Cardiac fibroblast (primary cell): ENCODE measurements around the gene TBL3.
"Not testable (repeated sequence)": the region's sequence is repeated elsewhere in the genome, so short reads cannot be mapped to it uniquely, and the experiment has no call there.

Experiments
- DNase-seq, 2 donors: peaks; one replicate each; pipeline versions ENCODE4 v3.0.0 to v3.0.0-alpha.2; 2010; ENCODE audit warnings: low read depth in 2 of 2
- H3K4me3 ChIP-seq, 2 donors: replicated peaks in 1 of 2; 1 replicate in 1 of 2; 2 replicates in 1 of 2; pipeline ENCODE4 v1.5.1; 2011; ENCODE audit warnings: low read depth in 2 of 2, low read length in 2 of 2, mild to moderate bottlenecking in 2 of 2, moderate library complexity in 1 of 2
- TF ChIP-seq, protein P1 (sequence below): IDR thresholded peaks from one replicate; pipeline ENCODE4 v1.5.1; 2011; ENCODE audit warnings: low read depth, mild to moderate bottlenecking, low read length, inconsistent platforms

The TBL3 gene

DNA sequence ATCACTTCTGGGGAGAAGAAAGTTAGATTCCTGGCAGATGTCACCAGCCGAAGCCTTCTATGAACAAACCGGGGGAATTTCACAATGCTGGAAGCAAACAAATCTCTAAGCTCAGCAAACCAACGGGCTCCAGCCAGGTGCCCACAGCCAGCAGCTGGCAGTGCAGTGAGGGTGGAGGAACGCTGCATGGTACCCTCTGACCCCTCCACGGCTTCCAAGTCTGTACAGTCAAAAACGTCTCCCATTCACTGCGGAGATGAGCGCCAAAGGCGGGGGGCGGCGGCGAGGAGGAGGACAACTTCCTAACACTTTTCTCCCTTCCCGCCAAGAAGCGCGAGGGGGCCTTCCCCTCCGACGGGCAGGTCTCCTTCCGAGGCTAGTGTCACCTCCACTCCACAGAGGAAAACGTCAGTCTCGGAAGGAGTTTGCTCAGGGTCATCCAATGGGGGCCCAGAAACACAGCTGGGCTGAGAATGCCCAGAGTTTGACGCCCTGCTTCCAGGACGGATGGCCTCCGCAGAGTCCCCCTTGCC lies 36.8 kb downstream of the TBL3 start:
- TF ChIP-seq, protein P1, sequence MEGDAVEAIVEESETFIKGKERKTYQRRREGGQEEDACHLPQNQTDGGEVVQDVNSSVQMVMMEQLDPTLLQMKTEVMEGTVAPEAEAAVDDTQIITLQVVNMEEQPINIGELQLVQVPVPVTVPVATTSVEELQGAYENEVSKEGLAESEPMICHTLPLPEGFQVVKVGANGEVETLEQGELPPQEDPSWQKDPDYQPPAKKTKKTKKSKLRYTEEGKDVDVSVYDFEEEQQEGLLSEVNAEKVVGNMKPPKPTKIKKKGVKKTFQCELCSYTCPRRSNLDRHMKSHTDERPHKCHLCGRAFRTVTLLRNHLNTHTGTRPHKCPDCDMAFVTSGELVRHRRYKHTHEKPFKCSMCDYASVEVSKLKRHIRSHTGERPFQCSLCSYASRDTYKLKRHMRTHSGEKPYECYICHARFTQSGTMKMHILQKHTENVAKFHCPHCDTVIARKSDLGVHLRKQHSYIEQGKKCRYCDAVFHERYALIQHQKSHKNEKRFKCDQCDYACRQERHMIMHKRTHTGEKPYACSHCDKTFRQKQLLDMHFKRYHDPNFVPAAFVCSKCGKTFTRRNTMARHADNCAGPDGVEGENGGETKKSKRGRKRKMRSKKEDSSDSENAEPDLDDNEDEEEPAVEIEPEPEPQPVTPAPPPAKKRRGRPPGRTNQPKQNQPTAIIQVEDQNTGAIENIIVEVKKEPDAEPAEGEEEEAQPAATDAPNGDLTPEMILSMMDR = no peak
- peak; percentile 53 to 66 for DNase-seq
- H3K4me3 ChIP-seq = peak overlapping the region; percentile 63 to 79

DNA sequence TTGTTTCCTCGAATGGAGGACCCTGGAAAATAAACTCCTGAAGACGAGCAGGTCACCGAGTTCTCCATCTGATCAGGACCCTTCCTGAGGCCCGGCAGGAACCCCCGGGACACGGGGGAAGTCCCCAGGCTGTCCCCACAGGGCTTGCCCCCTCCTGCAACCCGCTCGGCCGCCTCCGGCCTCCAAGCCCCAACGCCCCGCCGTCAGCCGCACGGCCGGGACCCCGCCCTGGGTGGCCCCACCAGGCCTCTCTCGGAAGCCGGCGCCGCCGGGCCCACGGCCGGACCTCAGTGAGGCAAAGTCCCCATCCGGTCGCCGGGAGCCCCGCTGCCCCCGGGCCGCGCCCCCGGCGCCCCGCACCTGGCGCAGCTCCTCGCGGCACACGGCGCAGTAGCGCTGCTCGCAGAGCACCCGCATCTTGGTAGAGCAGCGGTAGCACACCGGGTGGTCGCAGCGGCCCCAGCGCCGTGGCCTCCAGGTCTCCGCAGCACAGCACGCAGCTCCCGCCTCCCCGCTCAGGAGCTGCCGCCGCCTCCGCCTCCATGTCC lies 37.4 kb downstream of the TBL3 start:
- no peak for DNase-seq
- TF ChIP-seq, protein P1 = no peak

DNA sequence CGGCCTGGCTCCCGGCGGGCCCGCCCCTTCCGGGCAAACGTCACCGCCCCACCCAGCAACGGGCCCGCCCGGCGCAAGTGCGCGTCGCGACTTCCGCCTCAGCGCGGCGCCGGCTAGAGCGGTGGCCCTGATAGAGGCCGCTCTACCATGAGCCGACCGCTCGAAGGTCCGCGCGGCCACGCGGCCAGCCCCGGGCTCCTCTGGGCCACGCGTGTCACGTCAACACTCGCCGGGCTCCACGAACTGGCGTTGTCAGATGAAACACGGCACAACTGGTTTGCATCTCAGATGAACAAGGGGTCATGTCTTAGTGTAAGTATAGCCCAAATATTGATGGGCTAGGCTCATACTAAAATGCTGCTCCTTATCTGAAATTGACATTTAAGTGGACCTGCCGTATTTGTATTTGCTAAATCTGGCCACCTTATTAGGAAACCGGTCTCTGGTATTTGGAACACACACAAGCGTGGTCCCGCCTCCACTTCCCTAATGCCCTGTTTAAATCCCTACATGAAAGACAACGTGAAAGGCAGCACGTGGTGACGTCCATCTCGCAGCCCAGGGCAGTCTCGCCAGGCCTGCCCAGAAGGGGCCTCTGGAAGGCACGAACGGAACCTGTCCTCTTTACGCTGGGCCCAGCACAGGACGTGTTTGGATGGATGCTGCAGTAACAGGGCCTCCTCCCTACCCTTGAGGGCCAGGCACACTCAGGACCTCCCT lies 38.1 kb downstream of the TBL3 start, which contains the start of gene ZNF598:
TSS of gene ZNF598 (minus strand) at position 31 of the 720 bp plus-strand sequence.
- H3K4me3 ChIP-seq = peak within 1 kb of the TSS; percentile 63 to 79
- TF ChIP-seq, protein P1 = no peak
- DNase-seq = peak; percentile 83 to 90

More for the DNA sequence above, 37.4 kb downstream of the TBL3 start:
- peak overlapping the region; percentile 63 to 79 for H3K4me3 ChIP-seq

DNA sequence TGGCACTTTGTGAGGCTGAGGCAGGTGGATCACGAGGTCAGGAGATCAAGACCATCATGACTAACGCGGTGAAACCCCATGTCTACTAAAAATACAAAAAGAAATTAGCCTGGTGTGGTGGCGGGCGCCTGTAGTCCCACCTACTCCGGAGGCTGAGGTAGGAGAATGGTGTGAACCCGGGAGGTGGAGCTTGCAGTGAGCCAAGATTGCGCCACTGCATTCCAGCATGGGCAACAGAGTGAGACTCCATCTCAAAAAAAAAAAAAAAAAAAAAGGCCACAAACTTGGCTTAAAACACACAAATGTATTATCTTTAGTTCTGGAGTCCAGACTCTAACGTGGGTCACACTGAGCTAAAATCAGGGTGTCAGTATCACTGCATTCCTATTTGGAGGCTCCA lies 39.9 kb downstream of the TBL3 start:
- H3K4me3 ChIP-seq, DNase-seq: not testable (repeated sequence)

DNA sequence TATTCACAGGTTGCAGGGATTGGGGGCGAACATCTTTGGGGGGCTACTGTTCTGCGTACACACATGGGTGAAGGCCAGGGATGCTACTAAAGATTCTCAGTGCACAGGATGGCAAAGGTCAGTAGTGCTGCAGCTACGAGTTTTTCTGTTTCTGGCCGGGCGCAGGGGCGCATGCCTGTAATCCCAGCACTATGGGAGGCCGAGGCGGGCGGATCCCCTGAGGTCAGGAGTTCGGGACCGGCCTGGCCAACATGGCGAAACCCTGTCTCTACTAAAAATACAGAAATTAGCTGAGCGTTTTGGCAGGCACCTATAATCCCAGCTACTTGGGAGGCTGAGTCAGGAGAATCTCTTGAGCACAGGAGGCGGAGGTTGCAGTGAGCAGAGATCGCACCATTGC lies 41.7 kb downstream of the TBL3 start:
- H3K4me3 ChIP-seq = no peak overlapping the region
- no peak for DNase-seq
- TF ChIP-seq, protein P1 = no peak

DNA sequence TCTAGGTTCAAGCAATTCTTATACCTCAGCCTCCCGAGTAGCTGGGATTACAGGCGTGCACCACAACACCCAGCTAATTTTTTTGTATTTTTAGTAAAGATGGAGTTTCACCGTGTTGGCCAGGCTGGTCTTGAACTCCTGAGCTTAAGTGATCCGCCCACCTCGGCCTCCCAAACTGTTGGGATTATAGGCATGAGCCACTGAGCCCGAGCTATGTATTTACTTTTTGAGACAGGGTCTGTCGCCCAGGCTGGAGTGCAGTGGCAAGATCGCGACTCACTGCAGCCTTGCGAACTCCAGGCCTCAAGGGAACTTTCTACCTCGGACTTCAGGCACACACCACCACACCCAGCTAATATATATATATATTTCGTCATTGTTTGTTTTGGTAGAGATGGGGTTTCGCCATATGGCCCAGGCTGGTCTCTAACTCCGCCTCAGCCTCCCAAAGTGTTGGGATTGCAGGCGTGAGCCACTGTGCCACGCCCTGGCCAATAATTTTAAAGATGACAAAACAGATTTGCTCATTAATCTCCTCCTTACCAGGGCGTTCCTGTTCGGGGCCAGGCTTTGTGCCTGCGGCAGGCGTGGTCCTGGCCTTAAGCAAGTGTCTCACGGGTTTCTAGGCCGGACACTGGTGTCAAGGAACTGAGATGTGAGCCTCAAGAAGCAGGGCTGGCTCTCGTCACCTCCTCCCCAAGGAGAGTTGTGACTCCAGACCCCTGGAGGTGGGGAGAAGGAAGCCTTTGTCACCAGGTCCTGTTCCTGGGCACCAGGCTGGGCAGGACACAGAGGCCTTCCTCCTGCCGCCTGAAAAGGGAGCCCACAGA lies 43.5 kb downstream of the TBL3 start:
- no peak overlapping the region for H3K4me3 ChIP-seq
- TF ChIP-seq, protein P1 = no peak

DNA sequence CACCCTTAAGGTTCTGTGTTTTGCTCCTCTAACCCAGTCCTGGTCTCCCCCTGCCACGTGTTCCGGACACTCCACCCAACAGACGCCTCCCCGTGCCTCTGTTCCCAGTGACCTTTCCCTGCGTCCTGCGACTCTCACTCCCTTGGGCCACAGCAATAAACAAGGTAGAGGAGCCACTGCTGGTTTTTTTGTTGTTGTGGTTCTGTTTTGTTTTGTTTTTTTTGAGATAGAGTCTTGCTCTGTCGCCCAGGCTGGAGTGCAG lies 44.0 kb downstream of the TBL3 start:
- TF ChIP-seq, protein P1 = no peak
- no peak overlapping the region for H3K4me3 ChIP-seq
- no peak for DNase-seq

More for the DNA sequence above, 43.5 kb downstream of the TBL3 start:
- DNase-seq = peak in 1 of 2 donors; percentile 70
